ENCODE measurements around the gene BRWD1. TPM values are rescaled to one million over a fixed set of nuclear protein-coding genes. Genes with fewer than 3 reads are reported as not detected.

Gene BRWD1
- total and polyA plus RNA-seq, 12 donors = 11.1 to 81.1 (median 37.6) TPM

DNA sequence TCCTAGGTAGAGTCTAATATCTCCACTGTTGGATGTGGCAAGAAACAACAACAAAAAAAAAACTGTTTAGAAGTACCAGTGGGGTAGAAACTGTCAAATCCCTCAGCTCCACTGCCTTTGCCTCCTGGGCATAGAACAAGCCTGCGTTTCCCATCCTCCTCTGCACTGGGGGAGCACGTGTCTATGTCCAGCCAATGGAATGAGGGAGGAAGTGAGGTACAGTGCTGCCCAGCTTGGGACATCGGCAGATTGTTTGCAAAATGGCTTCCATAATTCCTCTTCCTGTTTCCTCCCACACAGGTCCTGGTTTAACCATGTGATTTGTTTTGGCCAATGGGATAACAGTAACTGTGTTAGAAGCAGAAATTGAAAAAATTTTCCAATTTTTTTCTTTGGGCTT lies 169.2 kb downstream of the BRWD1 start:
- no peaks in the 10 kb centered on the region for H3K27me3 ChIP-seq
- TF ChIP-seq CTCF (IDR thresholded peaks at IDR 0.05) (no peak), POLR2A (IDR thresholded peaks at IDR 0.05) (no peak)
- intact Hi-C loops (cut with DNase I) = loop anchor here in 1 of 2 donors (10.0 kb wide), 1 partner anchor 639 kb away; no protein-coding TSS in a partner anchor
- DNase-seq = no peak
- 78 to 92% (median 82%) methylated on average over 3 of the region's 3 CpGs for WGBS, 4 donors
- no peak overlapping the region for H3K27ac ChIP-seq
- H3K4me3 ChIP-seq = no peak overlapping the region
- no peaks in the 10 kb centered on the region for H3K9me3 ChIP-seq (replicated peaks in 1 of 3)
- H3K36me3 ChIP-seq (replicated peaks in 1 of 2) = no peaks in the 10 kb centered on the region
- no peaks in the 10 kb centered on the region for H3K4me1 ChIP-seq (replicated peaks in 1 of 2)

- Histone ChIP-seq H3K27ac (no peak overlapping the region), H3K27me3 (no peaks in the 10 kb centered on the region), H3K36me3 (replicated peaks in 1 of 2) (no peaks in the 10 kb centered on the region), H3K4me3 (no peak overlapping the region), H3K4me1 (replicated peaks in 1 of 2) (peaks cover 0 to under 1% of the 10 kb centered on the region in 2 donors), H3K9me3 (replicated peaks in 1 of 3) (no peaks in the 10 kb centered on the region)
- intact Hi-C loops (cut with DNase I) = loop anchor here in 1 of 2 donors (10.0 kb wide), 1 partner anchor 638 kb away; no protein-coding TSS in a partner anchor
- no peak for DNase-seq
- WGBS, 4 donors = 74 to 88% (median 77%) methylated on average over 3 of the region's 3 CpGs
- no peak for TF ChIP-seq CTCF (IDR thresholded peaks at IDR 0.05)
- no peak for TF ChIP-seq POLR2A (IDR thresholded peaks at IDR 0.05)
These were observed 170.5 kb downstream of the BRWD1 start for GRCh38 chr21:39142972-39143371.

- DNase-seq = no peak
- WGBS, 4 donors = 73 to 86% (median 80%) methylated on average over 3 of the region's 3 CpGs
- H3K36me3 ChIP-seq (replicated peaks in 1 of 2) = no peaks in the 10 kb centered on the region
- H3K27me3 ChIP-seq = no peaks in the 10 kb centered on the region
- intact Hi-C loops (cut with DNase I) = loop anchor here in 1 of 2 donors (10.0 kb wide), 1 partner anchor 637 kb away; no protein-coding TSS in a partner anchor
- H3K4me3 ChIP-seq = no peak overlapping the region
- TF ChIP-seq CTCF (IDR thresholded peaks at IDR 0.05) (no peak), POLR2A (IDR thresholded peaks at IDR 0.05) (no peak)
- peaks cover 0 to 15% of the 10 kb centered on the region in 2 donors for H3K4me1 ChIP-seq (replicated peaks in 1 of 2)
- no peaks in the 10 kb centered on the region for H3K9me3 ChIP-seq (replicated peaks in 1 of 3)
- H3K27ac ChIP-seq = no peak overlapping the region
These were observed 171.9 kb downstream of the BRWD1 start for GRCh38 chr21:39141502-39141901.

DNA sequence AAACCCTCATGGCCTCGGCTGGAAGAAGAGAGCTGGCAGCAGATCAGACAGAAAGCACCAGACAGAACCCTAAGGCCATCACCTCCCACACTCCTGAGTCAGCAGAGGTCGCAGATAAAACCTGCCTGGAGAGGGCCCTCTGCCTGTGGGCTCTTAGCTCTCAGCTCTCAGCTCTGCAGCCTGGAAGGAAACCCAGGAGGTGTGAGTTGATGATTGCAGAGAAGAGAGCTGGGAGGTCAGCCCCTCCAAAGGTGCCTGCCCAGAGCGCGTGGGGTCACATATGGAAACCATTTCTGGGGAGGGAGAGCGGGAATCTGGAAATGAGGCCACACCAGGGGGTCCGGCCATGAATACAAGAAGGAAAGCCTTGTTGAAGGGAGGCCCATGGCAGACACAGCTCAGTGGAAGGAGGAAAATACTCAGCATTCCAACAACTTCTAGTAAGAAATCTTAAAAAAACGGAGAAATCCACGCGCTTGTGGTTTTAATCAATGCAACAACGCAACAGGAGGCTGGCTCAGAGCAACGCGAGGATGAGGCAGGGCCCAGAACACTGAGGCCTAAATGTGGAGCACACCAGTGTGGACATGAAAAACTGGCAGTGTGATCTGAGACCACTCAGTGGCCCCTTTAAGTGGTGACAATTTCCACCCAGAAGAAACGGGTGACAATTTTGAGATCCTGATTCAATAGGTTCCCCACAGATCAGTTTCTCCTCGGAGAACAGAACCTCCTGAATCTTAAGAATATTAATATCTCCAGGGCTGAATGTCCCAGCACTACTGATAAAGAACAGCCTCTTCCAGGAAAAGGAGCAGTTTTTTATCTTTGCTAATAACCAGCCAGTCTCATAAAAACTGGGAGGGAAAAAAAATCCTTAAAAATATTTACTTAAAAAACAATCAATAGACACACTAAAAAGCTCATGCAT lies 175.9 kb downstream of the BRWD1 start:
- H3K27me3 ChIP-seq = no peaks in the 10 kb centered on the region
- no peak overlapping the region for H3K4me3 ChIP-seq
- peak in 6 of 7 donors; percentile 33 to 84 (median 66) for DNase-seq
- H3K9me3 ChIP-seq (replicated peaks in 1 of 3) = no peaks in the 10 kb centered on the region
- TF ChIP-seq POLR2A (IDR thresholded peaks at IDR 0.05) (no peak), CTCF (IDR thresholded peaks at IDR 0.05) (no peak)
- peak overlapping the region in 3 of 5 donors; percentile 24 to 77 (median 61) for H3K27ac ChIP-seq
- H3K36me3 ChIP-seq (replicated peaks in 1 of 2) = no peaks in the 10 kb centered on the region
- peaks cover 0 to 15% of the 10 kb centered on the region in 2 donors for H3K4me1 ChIP-seq (replicated peaks in 1 of 2)
- 59 to 69% (median 64%) methylated on average over 14 of the region's 14 CpGs for WGBS, 4 donors
- intact Hi-C loops (cut with DNase I) = loop anchor here in 1 of 2 donors (5.0 kb wide), 1 partner anchor 405 kb away; no protein-coding TSS in a partner anchor
